GM12878 (cell line): ENCODE data around the gene PCCB. TPM values are rescaled to one million over a fixed set of nuclear protein-coding genes. Genes with fewer than 3 reads are reported as not detected.

Source experiments
- ATAC-seq: fragments of 200-7000 bp; cut with Tn5 transposase; 3 replicates; pipeline ENCODE4 v1.9.1; 2020; ENCODE audit warnings: mild to moderate bottlenecking, moderate library complexity
- BruUV-seq: library from RNA; stranded (reverse); fragments of 400-500 nt; replicated peaks from 2 replicates; lab custom pipeline; 2021; lab: Mats Ljungman, UMichigan
- CTCF ChIA-PET: fragments of 300-600 bp; sonication (Branson Sonifier 250); formaldehyde crosslinking; extraction: SDS; loops from one replicate; lab custom pipeline; 2021; ENCODE audit warnings: inconsistent platforms; lab: Yijun Ruan, JAX
- POLR2A ChIA-PET: fragments of 350-600 bp; formaldehyde crosslinking; extraction: SDS; loops from one replicate; lab custom pipeline; 2021; ENCODE audit warnings: inconsistent platforms; lab: Charles Lee
- RAD21 ChIA-PET: fragments of 300-600 bp; sonication (Branson Sonifier 250); formaldehyde crosslinking; loops from one replicate; lab custom pipeline; 2023; ENCODE audit warnings: antibody characterized with exemption; ENCODE audit not compliant: unreplicated experiment; lab: Charles Lee
- SMC1A ChIA-PET: fragments of 300-600 bp; sonication (Branson Sonifier 250); formaldehyde crosslinking; loops from one replicate; lab custom pipeline; 2023; ENCODE audit not compliant: unreplicated experiment, uncharacterized antibody; lab: Charles Lee
- DNase-seq: peaks from one replicate; pipeline ENCODE4 v3.0.0-alpha.2; 2011; ENCODE audit warnings: low read depth, low spot score
- FAIRE-seq: peaks from 3 replicates; lab custom pipeline; 2011; peaks lifted over from hg19 to GRCh38; lab: Jason Lieb, UNC
- H2AFZ ChIP-seq: 2 replicates; pipeline ENCODE4 v1.6.0; 2011; ENCODE audit warnings: low read depth, low read length, control low read depth; ENCODE audit not compliant: control insufficient read depth
- H3K27ac ChIP-seq: 2 replicates; pipeline ENCODE4 v1.5.1; 2011; ENCODE audit warnings: control low read depth; ENCODE audit not compliant: control insufficient read depth, insufficient read depth
- H3K27me3 ChIP-seq, 2 experiments: replicated peaks in 1 of 2; 2 replicates each; pipeline versions ENCODE4 v1.6.0 to v1.6.1; 2011; ENCODE audit warnings: low read length in 1 of 2; ENCODE audit not compliant: control insufficient read depth in 2 of 2, insufficient read depth in 2 of 2
- H3K36me3 ChIP-seq, 2 experiments: 2 replicates each; pipeline ENCODE4 v1.5.1; 2011; ENCODE audit warnings: low read length in 1 of 2; ENCODE audit not compliant: control insufficient read depth in 2 of 2, insufficient read depth in 2 of 2
- H3K4me1 ChIP-seq: 2 replicates; pipeline ENCODE4 v1.6.1; 2011; ENCODE audit warnings: mild to moderate bottlenecking, low read length, moderate library complexity, mixed read lengths; ENCODE audit not compliant: control insufficient read depth, insufficient read depth
- H3K4me2 ChIP-seq: 2 replicates; pipeline ENCODE4 v1.6.0; 2011; ENCODE audit warnings: control low read depth; ENCODE audit not compliant: control insufficient read depth, insufficient read depth
- H3K4me3 ChIP-seq: fragments of 200-600 bp; sonication (generic); 2 replicates; pipeline ENCODE4 v1.5.1; 2016
- H3K79me2 ChIP-seq: 2 replicates; pipeline ENCODE4 v1.6.0; 2011; ENCODE audit warnings: low read length; ENCODE audit not compliant: control insufficient read depth, insufficient read depth
- H3K9ac ChIP-seq: 2 replicates; pipeline ENCODE4 v1.8.0; 2011; ENCODE audit warnings: low read length, control low read depth, mixed read lengths; ENCODE audit not compliant: control insufficient read depth, insufficient read depth
- H3K9me3 ChIP-seq: replicated peaks from 3 replicates; pipeline ENCODE4 v1.5.1; 2011; ENCODE audit warnings: mild to moderate bottlenecking, low read length; ENCODE audit not compliant: control insufficient read depth, insufficient read depth
- H4K20me1 ChIP-seq: 2 replicates; pipeline ENCODE4 v1.6.0; 2011; ENCODE audit not compliant: control insufficient read depth, insufficient read depth
- EED ChIP-seq: sonication (generic); IDR thresholded peaks from 2 replicates; pipeline ENCODE4 v1.6.1; 2016; ENCODE audit warnings: antibody characterized with exemption, low read depth
- EZH2 ChIP-seq: IDR thresholded peaks from 2 replicates; pipeline ENCODE4 v1.6.1; 2012; ENCODE audit warnings: low read depth, mild to moderate bottlenecking, control low read depth, inconsistent platforms, low read length, borderline replicate concordance; ENCODE audit not compliant: control insufficient read depth
- JUNB ChIP-seq: IDR thresholded peaks from 2 replicates; pipeline ENCODE4 v1.6.1; 2016; ENCODE audit warnings: antibody characterized with exemption, mild to moderate bottlenecking
- NBN ChIP-seq: fragments of 450-650 bp; IDR thresholded peaks from 2 replicates; pipeline ENCODE4 v1.6.1; 2016
- NR2F1 ChIP-seq: fragments of 450-650 bp; conservative IDR thresholded peaks from 2 replicates; pipeline ENCODE4 v1.6.1; 2017; ENCODE audit warnings: mild to moderate bottlenecking
- YY1 ChIP-seq: IDR thresholded peaks from 2 replicates; pipeline ENCODE4 v1.6.1; 2011; ENCODE audit warnings: low read depth, mild to moderate bottlenecking, low read length
- ZNF24 ChIP-seq: fragments of 450-650 bp; IDR thresholded peaks from 2 replicates; pipeline ENCODE4 v1.6.1; 2017; ENCODE audit warnings: antibody characterized with exemption, mild to moderate bottlenecking
- WGBS: methylation state at CpG from one replicate; pipeline ENCODE4 v1.1.6; 2016; ENCODE audit warnings: low lambda C conversion rate; ENCODE audit not compliant: insufficient replicate concordance, insufficient coverage; ENCODE audit errors: missing lambda C conversion rate; 5-methylcytosine and 5-hydroxymethylcytosine counted together
- in situ Hi-C: fragments of 300-500 bp; cut with MboI; formaldehyde crosslinking; loops from 9 replicates; pipeline ENCODE4 v1.14.3; 2018; ENCODE audit warnings: mixed read lengths
- intact Hi-C: fragments of 100-400 bp; cut with micrococcal nuclease; formaldehyde crosslinking; loops from one replicate; pipeline ENCODE4 v1.14.2; 2022; ENCODE audit not compliant: unreplicated experiment
- polyA plus RNA-seq, 11 experiments: library from polyadenylated mRNA; depleted of rRNA in 4 of 11; unstranded in 6 of 11; stranded (reverse) in 5 of 11; fragments of >200 nt; fragmentation: Nextera tagmentation in 4 of 11; fragmentation: Illumina TruSeq in 1 of 11; extraction: Ambion mirVana in 4 of 11; extraction: Trizol in 1 of 11; gene quantifications; 1 replicate in 1 of 11; 2 replicates in 10 of 11; pipeline versions ENCODE4 v1.2.1 to v1.2.3, GENCODE V29; 2011 to 2016; ENCODE audit warnings: inconsistent platforms in 2 of 11, missing spikeins in 2 of 11, low read depth in 1 of 11
- total RNA-seq, 4 experiments: library from RNA; depleted of rRNA in 3 of 4; stranded (reverse); fragments of >200 nt in 3 of 4; fragmentation: Illumina TruSeq in 1 of 4; extraction: Trizol in 1 of 4; gene quantifications; 2 replicates each; pipeline versions ENCODE4 v1.2.1 to v1.2.3, GENCODE V29; 2013 to 2021
- TF ChIP-seq, protein P1 (sequence below), 3 experiments: IDR thresholded peaks in 2 of 3; conservative IDR thresholded peaks in 1 of 3; 2 replicates each; pipeline ENCODE4 v1.5.1; 2011; ENCODE audit warnings: low read depth in 3 of 3, low read length in 3 of 3, mild to moderate bottlenecking in 3 of 3, control low read depth in 2 of 3, moderate library complexity in 2 of 3, inconsistent platforms in 1 of 3, mixed read lengths in 1 of 3; ENCODE audit not compliant: control insufficient read depth in 2 of 3, insufficient read depth in 1 of 3; ENCODE audit errors: extremely low read depth in 1 of 3
- TF ChIP-seq, protein P2 (sequence below): fragments of 450-650 bp; IDR thresholded peaks from 2 replicates; pipeline ENCODE4 v1.6.1; 2018; ENCODE audit warnings: borderline replicate concordance, mild to moderate bottlenecking; ENCODE audit not compliant: partially characterized antibody
- TF ChIP-seq, protein P3 (sequence below): fragments of 450-650 bp; formaldehyde crosslinking; IDR thresholded peaks from 2 replicates; pipeline ENCODE4 v1.4.0; 2020; ENCODE audit warnings: mild to moderate bottlenecking, moderate library complexity

The PCCB gene
- total and polyA plus RNA-seq, 10 of the 15 experiments (the other 5 are each of a cell fraction or from before 2014, with no cell fraction given): 67.2 to 133 (median 86.9) TPM

DNA sequence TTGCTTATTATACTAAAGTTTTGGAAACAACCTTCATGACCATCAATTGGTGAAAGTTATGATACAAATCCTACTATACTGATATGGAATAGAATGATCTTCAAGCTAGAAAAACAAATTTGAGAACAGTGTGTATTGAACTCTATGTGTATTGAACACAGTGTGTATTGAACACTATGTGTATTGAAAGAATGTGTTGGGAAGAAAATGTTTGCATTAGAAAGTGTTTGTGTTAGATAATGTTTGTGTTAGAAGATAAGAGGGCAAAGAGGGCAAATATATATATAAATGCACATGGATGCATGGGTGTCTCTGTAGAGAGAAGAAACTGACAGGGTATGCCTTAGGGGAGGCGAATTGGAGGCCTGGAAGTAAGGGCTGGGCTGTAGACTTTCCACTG is 42.4 kb downstream of the PCCB start (continued):
- TF ChIP-seq JUNB (no peak), NBN (no peak), NR2F1 (no peak), EED (no peak), ZNF24 (no peak)
- TF ChIP-seq, protein P1, sequence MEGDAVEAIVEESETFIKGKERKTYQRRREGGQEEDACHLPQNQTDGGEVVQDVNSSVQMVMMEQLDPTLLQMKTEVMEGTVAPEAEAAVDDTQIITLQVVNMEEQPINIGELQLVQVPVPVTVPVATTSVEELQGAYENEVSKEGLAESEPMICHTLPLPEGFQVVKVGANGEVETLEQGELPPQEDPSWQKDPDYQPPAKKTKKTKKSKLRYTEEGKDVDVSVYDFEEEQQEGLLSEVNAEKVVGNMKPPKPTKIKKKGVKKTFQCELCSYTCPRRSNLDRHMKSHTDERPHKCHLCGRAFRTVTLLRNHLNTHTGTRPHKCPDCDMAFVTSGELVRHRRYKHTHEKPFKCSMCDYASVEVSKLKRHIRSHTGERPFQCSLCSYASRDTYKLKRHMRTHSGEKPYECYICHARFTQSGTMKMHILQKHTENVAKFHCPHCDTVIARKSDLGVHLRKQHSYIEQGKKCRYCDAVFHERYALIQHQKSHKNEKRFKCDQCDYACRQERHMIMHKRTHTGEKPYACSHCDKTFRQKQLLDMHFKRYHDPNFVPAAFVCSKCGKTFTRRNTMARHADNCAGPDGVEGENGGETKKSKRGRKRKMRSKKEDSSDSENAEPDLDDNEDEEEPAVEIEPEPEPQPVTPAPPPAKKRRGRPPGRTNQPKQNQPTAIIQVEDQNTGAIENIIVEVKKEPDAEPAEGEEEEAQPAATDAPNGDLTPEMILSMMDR (IDR thresholded peaks at IDR 0.05 in 2 of 3, conservative IDR thresholded peaks at IDR 0.05 in 1 of 3; ENCODE audit: control insufficient read depth in 2 of 3, extremely low read depth in 1 of 3, insufficient read depth in 1 of 3, low read depth in 3 of 3, low read length in 3 of 3): no peak

DNA sequence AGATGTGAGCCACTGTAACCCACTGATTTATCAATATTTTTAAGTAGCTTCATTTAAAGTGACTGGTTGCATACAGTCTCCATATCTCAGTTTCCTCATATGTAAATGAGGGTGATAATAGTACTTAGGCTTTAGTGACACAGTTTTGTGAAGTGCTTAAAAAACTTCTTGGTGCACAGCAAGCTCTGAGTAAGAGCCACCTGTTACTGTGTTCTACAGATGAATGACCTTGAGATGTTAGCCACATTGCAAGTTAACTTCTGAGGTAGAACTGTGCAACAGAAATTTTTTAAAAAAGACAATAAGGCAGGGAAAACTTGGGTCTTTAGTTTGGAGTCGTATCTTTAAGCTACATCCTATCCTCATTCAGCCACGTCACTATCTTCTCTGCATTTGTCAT is 43.1 kb downstream of the PCCB start:
- H3K9me3 ChIP-seq: no peaks in the 10 kb centered on the region
- H4K20me1 ChIP-seq: no peaks in the 10 kb centered on the region
- SMC1A ChIA-PET: interaction anchor here (0.6 to 1.2 kb wide), 3 partner anchors 36 to 459 kb away, joined by 3 read pairs; partner anchors contain the start of gene STAG1
- no peak for ATAC-seq
- H3K27ac ChIP-seq: no peak overlapping the region
- no peaks in the 10 kb centered on the region for H3K4me1 ChIP-seq
- BruUV-seq: no TSS peak
- H3K79me2 ChIP-seq: no peaks in the 10 kb centered on the region
- intact Hi-C loops (loop anchor here (10.0 kb wide), 1 partner anchor 218 kb away; no protein-coding TSS in a partner anchor), in situ Hi-C loops (no loop called here)
- no peak overlapping the region for H3K4me3 ChIP-seq
- POLR2A ChIA-PET: no interaction called here
- no peak overlapping the region for H2AFZ ChIP-seq
- 100% methylated on average over 2 of the region's 2 CpGs for WGBS
- no peak for TF ChIP-seq YY1
- TF ChIP-seq EZH2: no peak
- TF ChIP-seq, protein P2, sequence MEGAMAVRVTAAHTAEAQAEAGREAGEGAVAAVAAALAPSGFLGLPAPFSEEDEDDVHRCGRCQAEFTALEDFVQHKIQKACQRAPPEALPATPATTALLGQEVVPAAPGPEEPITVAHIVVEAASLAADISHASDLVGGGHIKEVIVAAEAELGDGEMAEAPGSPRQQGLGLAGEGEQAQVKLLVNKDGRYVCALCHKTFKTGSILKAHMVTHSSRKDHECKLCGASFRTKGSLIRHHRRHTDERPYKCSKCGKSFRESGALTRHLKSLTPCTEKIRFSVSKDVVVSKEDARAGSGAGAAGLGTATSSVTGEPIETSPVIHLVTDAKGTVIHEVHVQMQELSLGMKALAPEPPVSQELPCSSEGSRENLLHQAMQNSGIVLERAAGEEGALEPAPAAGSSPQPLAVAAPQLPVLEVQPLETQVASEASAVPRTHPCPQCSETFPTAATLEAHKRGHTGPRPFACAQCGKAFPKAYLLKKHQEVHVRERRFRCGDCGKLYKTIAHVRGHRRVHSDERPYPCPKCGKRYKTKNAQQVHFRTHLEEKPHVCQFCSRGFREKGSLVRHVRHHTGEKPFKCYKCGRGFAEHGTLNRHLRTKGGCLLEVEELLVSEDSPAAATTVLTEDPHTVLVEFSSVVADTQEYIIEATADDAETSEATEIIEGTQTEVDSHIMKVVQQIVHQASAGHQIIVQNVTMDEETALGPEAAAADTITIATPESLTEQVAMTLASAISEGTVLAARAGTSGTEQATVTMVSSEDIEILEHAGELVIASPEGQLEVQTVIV: no peak
- TF ChIP-seq, protein P3, sequence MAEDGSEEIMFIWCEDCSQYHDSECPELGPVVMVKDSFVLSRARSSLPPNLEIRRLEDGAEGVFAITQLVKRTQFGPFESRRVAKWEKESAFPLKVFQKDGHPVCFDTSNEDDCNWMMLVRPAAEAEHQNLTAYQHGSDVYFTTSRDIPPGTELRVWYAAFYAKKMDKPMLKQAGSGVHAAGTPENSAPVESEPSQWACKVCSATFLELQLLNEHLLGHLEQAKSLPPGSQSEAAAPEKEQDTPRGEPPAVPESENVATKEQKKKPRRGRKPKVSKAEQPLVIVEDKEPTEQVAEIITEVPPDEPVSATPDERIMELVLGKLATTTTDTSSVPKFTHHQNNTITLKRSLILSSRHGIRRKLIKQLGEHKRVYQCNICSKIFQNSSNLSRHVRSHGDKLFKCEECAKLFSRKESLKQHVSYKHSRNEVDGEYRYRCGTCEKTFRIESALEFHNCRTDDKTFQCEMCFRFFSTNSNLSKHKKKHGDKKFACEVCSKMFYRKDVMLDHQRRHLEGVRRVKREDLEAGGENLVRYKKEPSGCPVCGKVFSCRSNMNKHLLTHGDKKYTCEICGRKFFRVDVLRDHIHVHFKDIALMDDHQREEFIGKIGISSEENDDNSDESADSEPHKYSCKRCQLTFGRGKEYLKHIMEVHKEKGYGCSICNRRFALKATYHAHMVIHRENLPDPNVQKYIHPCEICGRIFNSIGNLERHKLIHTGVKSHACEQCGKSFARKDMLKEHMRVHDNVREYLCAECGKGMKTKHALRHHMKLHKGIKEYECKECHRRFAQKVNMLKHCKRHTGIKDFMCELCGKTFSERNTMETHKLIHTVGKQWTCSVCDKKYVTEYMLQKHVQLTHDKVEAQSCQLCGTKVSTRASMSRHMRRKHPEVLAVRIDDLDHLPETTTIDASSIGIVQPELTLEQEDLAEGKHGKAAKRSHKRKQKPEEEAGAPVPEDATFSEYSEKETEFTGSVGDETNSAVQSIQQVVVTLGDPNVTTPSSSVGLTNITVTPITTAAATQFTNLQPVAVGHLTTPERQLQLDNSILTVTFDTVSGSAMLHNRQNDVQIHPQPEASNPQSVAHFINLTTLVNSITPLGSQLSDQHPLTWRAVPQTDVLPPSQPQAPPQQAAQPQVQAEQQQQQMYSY (CRISPR knock-in tag): no peak
- TF ChIP-seq, all 136 proteins: peak for 0
- RAD21 ChIA-PET: interaction anchor here (1.1 kb wide), 1 partner anchor 214 kb away, joined by 3 read pairs; no protein-coding TSS in a partner anchor
- DNase-seq (no peak), FAIRE-seq (no peak)
- no peaks in the 10 kb centered on the region for H3K27me3 ChIP-seq
- no peak overlapping the region for H3K9ac ChIP-seq
- H3K36me3 ChIP-seq: peaks cover 4 to 6% of the 10 kb centered on the region in 2 experiments; a peak in 3 of 4 replicates
- CTCF ChIA-PET: interaction anchor here (1.3 kb wide), 1 partner anchor 19 kb away, joined by 3 read pairs; no protein-coding TSS in a partner anchor
- H3K4me2 ChIP-seq: no peak overlapping the region
